IMR-90 (cell line): ENCODE data around the gene HLA-A. TPM values are rescaled to one million over a fixed set of nuclear protein-coding genes. Genes with fewer than 3 reads are reported as not detected.

Experiments
- ATAC-seq: fragments of 200-7000 bp; cut with Tn5 transposase; 2 replicates; pipeline ENCODE4 v1.9.1; 2020; ENCODE audit warnings: low read depth, mild to moderate bottlenecking, moderate library complexity
- BruUV-seq: library from RNA; stranded (reverse); fragments of 400-500 nt; replicated peaks from 2 replicates; lab custom pipeline; 2021; lab: Mats Ljungman, UMichigan
- CTCF ChIA-PET: fragments of 300-600 bp; formaldehyde crosslinking; extraction: SDS; loops from one replicate; lab custom pipeline; 2021; ENCODE audit warnings: antibody characterized with exemption; lab: Yijun Ruan, JAX
- POLR2A ChIA-PET: fragments of 300-600 bp; sonication (Branson Sonifier 250); formaldehyde crosslinking; loops from one replicate; lab custom pipeline; 2022; ENCODE audit warnings: antibody characterized with exemption; ENCODE audit not compliant: unreplicated experiment; lab: Charles Lee
- DNase-seq: peaks from one replicate; pipeline ENCODE4 v3.0.0; 2013
- H2AFZ ChIP-seq: replicated peaks from 2 replicates; pipeline ENCODE3; 2013; ENCODE audit warnings: low read length, mild to moderate bottlenecking; ENCODE audit not compliant: poor library complexity
- H2AK5ac ChIP-seq: 2 replicates; pipeline ENCODE4 v1.6.1; 2013; ENCODE audit warnings: low read depth, low read length, inconsistent platforms
- H2AK9ac ChIP-seq: replicated peaks from 2 replicates; pipeline ENCODE3; 2013; ENCODE audit warnings: mild to moderate bottlenecking, low read depth, low read length, moderate library complexity; ENCODE audit not compliant: poor library complexity
- H2BK120ac ChIP-seq: 2 replicates; pipeline ENCODE4 v1.6.1; 2013; ENCODE audit warnings: low read depth, low read length, inconsistent platforms
- H2BK15ac ChIP-seq: 3 replicates; pipeline ENCODE4 v1.6.1; 2013; ENCODE audit warnings: low read depth, low read length, inconsistent platforms
- H2BK20ac ChIP-seq: 2 replicates; pipeline ENCODE4 v1.6.1; 2013; ENCODE audit warnings: low read depth, mild to moderate bottlenecking, inconsistent platforms, low read length, moderate library complexity
- H2BK5ac ChIP-seq: 2 replicates; pipeline ENCODE4 v1.6.1; 2013; ENCODE audit warnings: mild to moderate bottlenecking, low read depth, low read length, inconsistent platforms; ENCODE audit not compliant: poor library complexity, severe bottlenecking
- H3K14ac ChIP-seq: replicated peaks from 2 replicates; pipeline ENCODE4 v1.6.1; 2013; ENCODE audit warnings: low read depth, low read length, inconsistent platforms
- H3K18ac ChIP-seq: 2 replicates; pipeline ENCODE4 v1.6.1; 2013; ENCODE audit warnings: low read depth, low read length, control low read depth
- H3K23ac ChIP-seq: 2 replicates; pipeline ENCODE4 v1.6.1; 2013; ENCODE audit warnings: low read depth, low read length, inconsistent platforms
- H3K27ac ChIP-seq: 2 replicates; pipeline ENCODE4 v1.5.1; 2013; ENCODE audit warnings: mild to moderate bottlenecking, control low read depth, low read length; ENCODE audit not compliant: insufficient read depth
- H3K27me3 ChIP-seq: 2 replicates; pipeline ENCODE4 v1.6.1; 2013; ENCODE audit warnings: low read length; ENCODE audit not compliant: control insufficient read depth, insufficient read depth
- H3K36me3 ChIP-seq: 2 replicates; pipeline ENCODE4 v1.6.1; 2013; ENCODE audit warnings: low read length, mixed read lengths; ENCODE audit not compliant: control insufficient read depth, insufficient read depth
- H3K4ac ChIP-seq: 2 replicates; pipeline ENCODE4 v1.6.1; 2013; ENCODE audit warnings: low read depth, low read length, inconsistent platforms
- H3K4me1 ChIP-seq: 2 replicates; pipeline ENCODE4 v1.6.1; 2013; ENCODE audit warnings: low read length, mixed read lengths; ENCODE audit not compliant: control insufficient read depth, insufficient read depth
- H3K4me2 ChIP-seq: 2 replicates; pipeline ENCODE4 v1.6.1; 2013; ENCODE audit warnings: low read depth, mild to moderate bottlenecking, control low read depth, low read length, moderate library complexity
- H3K4me3 ChIP-seq: 2 replicates; pipeline ENCODE4 v1.5.1; 2013; ENCODE audit warnings: low read depth, mild to moderate bottlenecking, control low read depth, low read length, moderate library complexity; ENCODE audit not compliant: insufficient read depth
- H3K56ac ChIP-seq: 2 replicates; pipeline ENCODE4 v1.6.1; 2013; ENCODE audit warnings: low read length, inconsistent platforms; ENCODE audit not compliant: insufficient read depth; ENCODE audit errors: extremely low read depth
- H3K79me1 ChIP-seq, 2 experiments: 2 replicates each; pipeline ENCODE4 v1.6.1; 2013; ENCODE audit warnings: low read length in 2 of 2, inconsistent platforms in 1 of 2, low read depth in 1 of 2
- H3K9ac ChIP-seq: 2 replicates; pipeline ENCODE4 v1.6.1; 2013; ENCODE audit warnings: low read depth, low read length, control low read depth
- H3K9me1 ChIP-seq: 2 replicates; pipeline ENCODE4 v1.6.1; 2013; ENCODE audit warnings: low read length, inconsistent platforms; ENCODE audit not compliant: insufficient read depth
- H3K9me3 ChIP-seq: 2 replicates; pipeline ENCODE4 v1.6.1; 2013; ENCODE audit warnings: low read length; ENCODE audit not compliant: control insufficient read depth, insufficient read depth
- H4K20me1 ChIP-seq: 2 replicates; pipeline ENCODE4 v1.6.1; 2013; ENCODE audit warnings: low read length, inconsistent platforms; ENCODE audit not compliant: insufficient read depth
- H4K5ac ChIP-seq: 2 replicates; pipeline ENCODE4 v1.6.1; 2013; ENCODE audit warnings: mild to moderate bottlenecking, low read depth, low read length, control low read depth
- H4K8ac ChIP-seq, 2 experiments: 2 replicates each; pipeline ENCODE4 v1.6.1; 2013; ENCODE audit warnings: low read depth in 2 of 2, low read length in 2 of 2, control low read depth in 1 of 2, inconsistent platforms in 1 of 2
- H4K91ac ChIP-seq: 2 replicates; pipeline ENCODE4 v1.6.1; 2013; ENCODE audit warnings: low read depth, low read length, inconsistent platforms; ENCODE audit not compliant: insufficient read depth
- BHLHE40 ChIP-seq: fragments of 150-350 bp; IDR thresholded peaks from 2 replicates; pipeline ENCODE4 v1.6.1; 2016; ENCODE audit warnings: mild to moderate bottlenecking, low read depth, low read length
- CTCF ChIP-seq: conservative IDR thresholded peaks from 2 replicates; pipeline ENCODE4 v1.5.1; 2012; ENCODE audit warnings: mild to moderate bottlenecking, low read depth, low read length, improper control_type of control experiment
- ELK1 ChIP-seq: fragments of 150-350 bp; IDR thresholded peaks from 2 replicates; pipeline ENCODE4 v1.6.1; 2016; ENCODE audit warnings: low read depth, mild to moderate bottlenecking, low read length, moderate library complexity, borderline replicate concordance
- MAFK ChIP-seq: IDR thresholded peaks from 2 replicates; pipeline ENCODE4 v1.6.1; 2012; ENCODE audit warnings: low read depth, low read length, improper control_type of control experiment
- MAZ ChIP-seq: IDR thresholded peaks from 2 replicates; pipeline ENCODE4 v1.6.1; 2012; ENCODE audit warnings: low read depth, mild to moderate bottlenecking, low read length, improper control_type of control experiment, moderate library complexity, borderline replicate concordance
- NFE2L2 ChIP-seq: fragments of 150-350 bp; IDR thresholded peaks from 2 replicates; pipeline ENCODE4 v1.6.1; 2016; ENCODE audit warnings: low read depth, mild to moderate bottlenecking, low read length
- POLR2A ChIP-seq: IDR thresholded peaks from 2 replicates; pipeline ENCODE4 v1.6.1; 2012; ENCODE audit warnings: mild to moderate bottlenecking, low read depth, low read length
- RAD21 ChIP-seq: IDR thresholded peaks from 2 replicates; pipeline ENCODE4 v1.6.1; 2012; ENCODE audit warnings: low read length, improper control_type of control experiment
- RFX5 ChIP-seq: IDR thresholded peaks from 2 replicates; pipeline ENCODE4 v1.8.0; 2012; ENCODE audit warnings: low read depth, mild to moderate bottlenecking, low read length, moderate library complexity
- SMC3 ChIP-seq: fragments of 150-350 bp; IDR thresholded peaks from 2 replicates; pipeline ENCODE4 v1.6.1; 2016; ENCODE audit warnings: low read depth, mild to moderate bottlenecking, antibody characterized with exemption, low read length, moderate library complexity
- USF2 ChIP-seq: fragments of 150-350 bp; IDR thresholded peaks from 2 replicates; pipeline ENCODE4 v1.6.1; 2017; ENCODE audit warnings: mild to moderate bottlenecking, antibody characterized with exemption, low read length, low read depth
- WGBS, 2 experiments: methylation state at CpG; one replicate each; pipeline versions ENCODE4 v1.1.5 to v1.1.7; 2013; ENCODE audit warnings: missing lambda C conversion rate in 2 of 2; ENCODE audit not compliant: insufficient read length in 1 of 2; ENCODE audit errors: extremely low coverage in 2 of 2; 5-methylcytosine and 5-hydroxymethylcytosine counted together
- dilution Hi-C: fragments of 300-500 bp; cut with HindIII; formaldehyde crosslinking; loops from one replicate; pipeline ENCODE4 v1.14.3; 2018; ENCODE audit warnings: low sequenced_read_pairs; ENCODE audit not compliant: unreplicated experiment
- in situ Hi-C: fragments of 300-500 bp; cut with MboI; formaldehyde crosslinking; loops from 3 replicates; pipeline ENCODE4 v1.14.3; 2019; ENCODE audit warnings: low sequenced_read_pairs, inconsistent platforms, mixed read lengths
- intact Hi-C: fragments of 100-400 bp; cut with micrococcal nuclease; formaldehyde crosslinking; loops from 2 replicates; pipeline ENCODE4 v1.10.0; 2022
- polyA plus RNA-seq, 3 experiments: library from polyadenylated mRNA; depleted of rRNA; stranded (reverse); fragments of >200 nt; gene quantifications; 2 replicates each; pipeline ENCODE4 v1.2.3, GENCODE V29; 2012; ENCODE audit warnings: low replicate concordance in 1 of 3
- total RNA-seq: library from RNA; depleted of rRNA; stranded (reverse); fragments of >200 nt; gene quantifications from 2 replicates; pipeline ENCODE4 v1.2.3, GENCODE V29; 2012

The HLA-A gene
- total and polyA plus RNA-seq, 2 of the 4 experiments (the other 2 are of a cell fraction), result 94.5 to 218 TPM

GRCh38 chr6:29943053-29943966 is 978 bp downstream of the HLA-A start (continued):
- no peak for TF ChIP-seq SMC3
- TF ChIP-seq NFE2L2, result no peak

GRCh38 chr6:29945281-29945820 is 3.0 kb downstream of the HLA-A start:
- ChIA-PET POLR2A (no interaction called here), CTCF (no interaction called here)
- Histone ChIP-seq H3K9me3 (no peaks in the 10 kb centered on the region), H3K4ac (no peak overlapping the region), H3K56ac (no peak overlapping the region), H3K27me3 (no peaks in the 10 kb centered on the region), H4K20me1 (peaks cover 4% of the 10 kb centered on the region; the same call in 1 of the 2 replicates), H4K91ac (no peak overlapping the region), H3K14ac (no peak overlapping the region), H2AK5ac (no peak overlapping the region), H2AFZ (no peak overlapping the region), H4K5ac (no peak overlapping the region), H2BK5ac (no peak overlapping the region), H2AK9ac (no peak overlapping the region), H3K27ac (no peak overlapping the region), H3K4me1 (peaks cover 4% of the 10 kb centered on the region), H2BK120ac (no peak overlapping the region), H3K36me3 (peaks cover 22% of the 10 kb centered on the region), H2BK20ac (no peak overlapping the region), H4K8ac (no peak overlapping the region), H3K23ac (no peak overlapping the region), H3K4me3 (no peak overlapping the region), H3K4me2 (no peak overlapping the region), H2BK15ac (no peak overlapping the region), H3K9ac (no peak overlapping the region), H3K9me1 (peaks cover 3% of the 10 kb centered on the region; the same call in 1 of the 2 replicates), H3K79me1 (peaks cover 4 to 5% of the 10 kb centered on the region in 2 experiments; a peak in 3 of 4 replicates), H3K18ac (no peak overlapping the region)
- in situ Hi-C loops, result no loop called here
- WGBS, 2 experiments, result no CpG with 5 or more reads among the region's 4 CpGs
- no TSS peak for BruUV-seq
- dilution Hi-C loops, result no loop called here
- no peak for ATAC-seq
- DNase-seq, result no peak
- intact Hi-C loops, result no loop called here
- TF ChIP-seq RFX5 (no peak), CTCF (no peak), BHLHE40 (no peak), USF2 (no peak), MAFK (no peak), RAD21 (no peak), ELK1 (no peak), SMC3 (no peak), POLR2A (no peak), MAZ (no peak)
